ENCODE data around the gene GRIK3. TPM values are rescaled to one million over a fixed set of nuclear protein-coding genes. Genes with fewer than 3 reads are reported as not detected.

The GRIK3 gene
- total RNA-seq, 2 donors from 2014 or later, result 0.30 to 0.55 TPM

GRCh38 chr1:36994868-36995267 is 39.4 kb downstream of the GRIK3 start:
- no peak for DNase-seq (ENCODE audit: low spot score)
- no peaks in the 10 kb centered on the region for H3K4me1 ChIP-seq
- no peak overlapping the region for H3K4me3 ChIP-seq
- TF ChIP-seq, protein P1, sequence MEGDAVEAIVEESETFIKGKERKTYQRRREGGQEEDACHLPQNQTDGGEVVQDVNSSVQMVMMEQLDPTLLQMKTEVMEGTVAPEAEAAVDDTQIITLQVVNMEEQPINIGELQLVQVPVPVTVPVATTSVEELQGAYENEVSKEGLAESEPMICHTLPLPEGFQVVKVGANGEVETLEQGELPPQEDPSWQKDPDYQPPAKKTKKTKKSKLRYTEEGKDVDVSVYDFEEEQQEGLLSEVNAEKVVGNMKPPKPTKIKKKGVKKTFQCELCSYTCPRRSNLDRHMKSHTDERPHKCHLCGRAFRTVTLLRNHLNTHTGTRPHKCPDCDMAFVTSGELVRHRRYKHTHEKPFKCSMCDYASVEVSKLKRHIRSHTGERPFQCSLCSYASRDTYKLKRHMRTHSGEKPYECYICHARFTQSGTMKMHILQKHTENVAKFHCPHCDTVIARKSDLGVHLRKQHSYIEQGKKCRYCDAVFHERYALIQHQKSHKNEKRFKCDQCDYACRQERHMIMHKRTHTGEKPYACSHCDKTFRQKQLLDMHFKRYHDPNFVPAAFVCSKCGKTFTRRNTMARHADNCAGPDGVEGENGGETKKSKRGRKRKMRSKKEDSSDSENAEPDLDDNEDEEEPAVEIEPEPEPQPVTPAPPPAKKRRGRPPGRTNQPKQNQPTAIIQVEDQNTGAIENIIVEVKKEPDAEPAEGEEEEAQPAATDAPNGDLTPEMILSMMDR (IDR thresholded peaks at IDR 0.05), result no peak
- no peaks in the 10 kb centered on the region for H3K36me3 ChIP-seq
- no peak overlapping the region for H3K27ac ChIP-seq
- no peaks in the 10 kb centered on the region for H3K27me3 ChIP-seq
- H3K9me3 ChIP-seq, result no peaks in the 10 kb centered on the region

DNA sequence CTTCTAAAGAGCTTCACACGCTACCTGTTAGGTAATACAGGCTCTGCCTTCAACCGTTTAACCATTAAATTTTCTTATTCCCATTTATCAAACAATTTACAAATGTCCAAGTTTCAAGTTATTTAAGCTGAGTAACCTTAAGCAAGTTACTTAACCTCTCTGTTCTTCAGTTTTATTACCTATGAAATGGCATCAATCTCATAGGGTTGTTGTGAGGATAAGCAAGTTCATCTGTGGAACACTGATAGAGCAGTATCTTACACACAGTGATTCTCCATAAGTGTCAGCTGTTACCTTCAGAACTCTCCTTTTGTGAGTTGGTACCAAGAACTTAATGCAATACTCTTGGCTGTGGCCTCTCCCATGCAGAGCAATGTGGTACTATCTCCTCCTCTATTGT is 40.0 kb downstream of the GRIK3 start:
- H3K9me3 ChIP-seq, result no peaks in the 10 kb centered on the region
- H3K27me3 ChIP-seq, result no peaks in the 10 kb centered on the region
- no peak for DNase-seq (ENCODE audit: low spot score)
- H3K4me1 ChIP-seq, result no peaks in the 10 kb centered on the region
- no peak overlapping the region for H3K4me3 ChIP-seq
- TF ChIP-seq, protein P1 (IDR thresholded peaks at IDR 0.05), result no peak
- H3K36me3 ChIP-seq, result no peaks in the 10 kb centered on the region
- H3K27ac ChIP-seq, result no peak overlapping the region

- no peak overlapping the region for H3K4me3 ChIP-seq
- TF ChIP-seq, protein P1 (IDR thresholded peaks at IDR 0.05), result no peak
- H3K36me3 ChIP-seq, result no peaks in the 10 kb centered on the region
- H3K4me1 ChIP-seq, result no peaks in the 10 kb centered on the region
- DNase-seq (ENCODE audit: low spot score), result no peak
- no peaks in the 10 kb centered on the region for H3K9me3 ChIP-seq
- H3K27ac ChIP-seq, result no peak overlapping the region
- no peaks in the 10 kb centered on the region for H3K27me3 ChIP-seq
Observed at GRCh38 chr1:36992139-36992943, 42.0 kb downstream of the GRIK3 start.

DNA sequence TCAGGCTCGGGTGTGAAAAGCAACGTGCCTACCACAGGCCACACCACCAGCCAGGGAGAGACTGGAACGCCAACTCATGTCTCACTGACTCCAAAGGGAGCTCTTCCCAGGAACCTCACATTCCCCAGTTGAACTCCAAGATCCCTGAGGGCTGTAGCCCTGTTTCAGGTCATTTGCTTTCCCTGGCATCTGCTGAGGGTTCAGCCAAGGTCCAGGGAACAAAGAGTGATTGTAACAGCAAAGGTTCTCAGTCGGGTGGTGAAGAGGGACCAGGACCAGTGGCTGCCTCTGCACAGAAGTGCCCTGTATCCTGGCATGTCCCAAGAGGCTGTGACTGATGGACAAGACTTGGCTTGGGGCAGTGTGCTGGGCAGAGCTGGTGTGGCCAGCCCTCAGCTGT is 42.8 kb downstream of the GRIK3 start:
- Histone ChIP-seq H3K4me3 (no peak overlapping the region), H3K4me1 (no peaks in the 10 kb centered on the region), H3K27me3 (no peaks in the 10 kb centered on the region), H3K9me3 (no peaks in the 10 kb centered on the region), H3K27ac (no peak overlapping the region), H3K36me3 (no peaks in the 10 kb centered on the region)
- TF ChIP-seq, protein P1 (IDR thresholded peaks at IDR 0.05), result no peak
- DNase-seq (ENCODE audit: low spot score), result no peak

GRCh38 chr1:36990928-36991327 is 43.4 kb downstream of the GRIK3 start:
- no peak for DNase-seq (ENCODE audit: low spot score)
- H3K4me3 ChIP-seq, result no peak overlapping the region
- no peak overlapping the region for H3K27ac ChIP-seq
- no peaks in the 10 kb centered on the region for H3K4me1 ChIP-seq
- no peaks in the 10 kb centered on the region for H3K27me3 ChIP-seq
- H3K9me3 ChIP-seq, result no peaks in the 10 kb centered on the region
- H3K36me3 ChIP-seq, result no peaks in the 10 kb centered on the region
- TF ChIP-seq, protein P1 (IDR thresholded peaks at IDR 0.05), result no peak

DNA sequence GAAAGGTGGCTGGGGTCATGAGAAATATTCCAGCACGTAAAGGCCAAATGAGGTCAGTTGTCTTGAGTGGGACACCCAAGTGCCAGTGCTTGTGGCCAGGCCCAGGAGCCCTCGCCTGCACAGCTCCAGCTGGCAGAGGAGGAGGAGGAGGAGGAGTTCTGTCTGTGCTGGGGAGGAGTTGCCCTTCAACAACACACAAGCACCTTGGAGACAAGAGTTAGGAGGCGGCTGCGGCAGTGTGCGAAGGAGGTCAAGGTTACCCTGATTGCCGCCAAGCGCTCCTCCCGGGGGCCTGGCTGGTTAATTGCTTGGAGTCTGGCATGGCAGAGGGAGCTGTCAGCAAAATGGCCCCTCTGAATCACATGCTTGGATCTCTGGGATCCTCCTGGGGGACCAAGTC is 45.1 kb downstream of the GRIK3 start:
- no peak overlapping the region for H3K4me3 ChIP-seq
- H3K27ac ChIP-seq, result no peak overlapping the region
- no peak for DNase-seq (ENCODE audit: low spot score)
- TF ChIP-seq, protein P1 (IDR thresholded peaks at IDR 0.05), result no peak
- no peaks in the 10 kb centered on the region for H3K27me3 ChIP-seq
- no peaks in the 10 kb centered on the region for H3K36me3 ChIP-seq
- no peaks in the 10 kb centered on the region for H3K9me3 ChIP-seq
- H3K4me1 ChIP-seq, result no peaks in the 10 kb centered on the region
